Loucy (cell line): ENCODE measurements around the gene E2F1.

ENCODE experiments used
- CTCF ChIP-seq: fragments of 200-600 bp; sonication (generic); conservative IDR thresholded peaks from 2 replicates; pipeline ENCODE4 v1.5.1; 2014; ENCODE audit warnings: mild to moderate bottlenecking, antibody characterized with exemption, low read length
- EZH2phosphoT487 ChIP-seq: fragments of 200-600 bp; IDR thresholded peaks from 2 replicates; pipeline ENCODE4 v1.6.1; 2018; ENCODE audit warnings: antibody characterized with exemption, mild to moderate bottlenecking, moderate library complexity, borderline replicate concordance

DNA sequence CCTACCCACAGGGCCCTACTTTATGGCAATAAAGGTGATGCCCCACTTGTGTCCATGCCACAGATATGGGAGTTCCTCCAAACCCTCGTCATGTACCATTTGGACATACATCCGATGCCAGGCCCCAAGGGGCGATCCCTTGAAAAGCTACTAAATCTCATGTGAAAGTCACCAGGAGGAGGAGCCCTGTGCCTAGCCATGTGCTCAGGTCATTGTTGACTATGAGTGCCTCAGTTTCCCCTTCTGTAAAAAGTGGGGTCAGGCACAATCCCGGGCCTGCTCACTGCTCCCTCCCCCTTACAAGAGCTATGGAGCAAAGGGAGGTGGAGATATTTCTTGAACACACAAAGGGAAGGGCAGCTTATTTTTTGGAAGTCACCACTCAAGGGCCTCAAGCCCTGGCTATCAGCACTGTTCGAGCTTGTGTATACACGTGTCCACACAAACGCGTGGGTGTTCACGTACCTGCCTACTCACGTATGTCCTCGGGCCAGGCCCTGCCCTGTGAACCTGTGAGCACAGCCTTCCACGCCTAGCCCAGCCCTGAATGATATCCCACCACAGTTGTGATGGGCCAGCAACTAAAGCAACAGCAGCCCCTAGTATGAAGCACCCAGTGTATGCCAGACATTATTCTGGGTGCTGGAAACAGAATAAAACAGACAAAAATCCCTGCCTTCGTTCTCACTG is 17.6 kb downstream of the E2F1 start:
- no peak for TF ChIP-seq CTCF
- TF ChIP-seq EZH2phosphoT487: no peak
